Hindlimb muscle (tissue), 1 donor: ENCODE data around the gene MAGED1. TPM values are rescaled to one million over a fixed set of nuclear protein-coding genes. Genes with fewer than 3 reads are reported as not detected.
"Not testable (repeated sequence)": the region's sequence is repeated elsewhere in the genome, so short reads cannot be mapped to it uniquely, and the experiment has no call there.

Experiments
- DNase-seq: peaks from one replicate; pipeline ENCODE4 v3.0.0-alpha.2; 2013
- polyA plus RNA-seq: library from polyadenylated mRNA; unstranded; fragments of 120-200 nt; gene quantifications from one replicate; pipeline ENCODE4 v1.2.1, GENCODE V29; 2013; ENCODE audit not compliant: insufficient read length

The MAGED1 gene
- polyA plus RNA-seq, 1 donor = 279 TPM

DNA sequence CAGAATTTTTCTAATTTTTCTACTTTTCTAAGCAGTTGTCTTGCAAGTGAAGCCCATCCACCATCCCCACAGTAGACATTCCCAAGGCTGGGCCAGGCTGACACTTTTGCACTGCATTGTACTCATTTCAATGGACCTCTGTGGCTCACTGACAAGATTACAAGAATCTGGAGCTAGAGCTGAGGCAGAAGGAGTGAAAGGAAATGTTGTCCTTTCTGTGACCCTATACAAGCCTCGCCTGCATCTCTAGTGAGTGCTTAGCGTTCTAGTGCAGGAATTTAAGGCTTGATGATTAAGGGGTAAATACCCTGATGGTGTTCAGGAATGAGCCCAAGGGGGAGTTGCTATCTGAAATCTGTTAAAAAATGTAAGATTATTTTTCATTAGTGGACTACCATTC is 6.3 kb downstream of the MAGED1 start:
- DNase-seq = no peak

DNA sequence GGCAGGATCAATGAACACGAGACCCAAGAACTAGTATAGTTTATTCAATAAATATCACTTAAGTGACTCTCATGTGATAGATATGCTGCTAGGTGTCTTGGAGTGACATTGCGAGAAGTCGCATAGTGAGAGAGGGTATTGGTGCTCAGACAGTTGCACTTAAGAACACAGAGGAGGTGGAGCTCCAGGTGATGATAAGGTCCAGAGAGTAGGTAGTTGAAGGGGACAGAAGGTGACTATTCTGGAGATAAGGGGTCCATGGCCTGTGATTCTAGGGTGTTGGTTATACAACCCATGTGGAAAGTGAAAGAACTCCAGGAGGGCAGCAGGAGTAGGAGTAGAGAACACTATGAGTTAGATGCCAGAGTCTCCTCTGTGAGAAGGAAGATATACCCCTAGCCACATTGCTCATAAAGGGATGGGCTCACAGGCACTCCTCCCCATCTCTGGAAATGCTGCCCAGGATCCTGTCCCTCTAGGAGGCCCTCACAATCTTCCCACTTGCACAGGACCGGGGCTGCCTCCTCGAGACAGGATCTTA is 9.2 kb downstream of the MAGED1 start:
- no peak for DNase-seq

DNA sequence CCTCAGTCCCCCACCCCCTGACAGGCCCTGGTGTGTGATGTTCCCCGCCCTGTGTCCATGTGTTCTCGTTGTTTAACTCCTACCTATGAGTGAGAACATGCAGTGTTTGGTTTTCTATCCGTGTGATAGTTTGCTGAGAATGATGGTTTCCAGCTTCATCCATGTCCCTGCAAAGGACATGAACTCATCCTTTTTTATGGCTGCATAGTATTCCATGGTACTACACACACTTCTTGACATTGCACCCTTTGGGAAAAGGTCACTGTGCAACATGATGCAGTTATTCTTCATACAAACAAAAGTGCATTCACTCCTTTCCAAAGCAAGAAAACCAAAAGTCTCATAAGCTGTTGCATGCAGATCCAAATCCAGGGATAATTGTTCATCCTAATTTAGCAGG is 11.7 kb downstream of the MAGED1 start:
- not testable (repeated sequence) for DNase-seq

DNA sequence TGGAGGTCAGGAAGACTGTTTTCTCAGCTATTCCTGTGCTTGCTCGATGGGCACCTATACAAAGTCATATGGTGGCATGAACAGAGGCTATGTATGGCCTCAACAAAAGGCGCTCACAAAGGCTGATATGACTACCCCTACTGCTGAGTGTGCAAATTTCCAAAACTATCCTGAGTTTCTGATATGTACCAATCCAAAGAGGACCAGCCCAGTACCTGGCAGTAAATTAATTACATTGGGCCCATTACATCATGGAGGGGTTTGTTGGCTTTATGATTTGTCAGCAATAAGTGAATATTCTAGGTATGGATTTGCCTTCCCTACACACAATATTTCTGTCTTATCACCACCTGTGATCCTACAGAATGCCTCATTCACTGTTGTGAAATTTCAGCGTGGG is 12.3 kb downstream of the MAGED1 start:
- no peak for DNase-seq

DNA sequence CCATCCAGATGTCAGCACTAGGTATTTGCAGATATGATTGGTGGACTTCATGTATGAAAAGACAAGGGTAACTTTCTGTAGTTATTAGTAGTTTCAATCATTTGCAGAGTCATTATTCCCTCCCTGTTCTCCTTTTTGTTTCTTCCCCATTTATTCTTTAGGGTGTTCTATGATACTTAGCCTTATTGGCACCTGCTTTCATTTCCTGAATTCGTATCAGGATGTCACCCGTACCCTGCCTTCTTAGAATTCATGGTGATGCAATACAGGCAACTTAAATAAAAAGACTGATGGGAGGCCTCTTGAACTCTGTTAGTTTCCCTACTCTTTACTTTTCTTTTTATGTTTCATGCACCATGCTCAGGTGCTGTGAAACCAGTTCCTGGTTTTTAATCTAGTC is 24.2 kb downstream of the MAGED1 start:
- no peak for DNase-seq

DNA sequence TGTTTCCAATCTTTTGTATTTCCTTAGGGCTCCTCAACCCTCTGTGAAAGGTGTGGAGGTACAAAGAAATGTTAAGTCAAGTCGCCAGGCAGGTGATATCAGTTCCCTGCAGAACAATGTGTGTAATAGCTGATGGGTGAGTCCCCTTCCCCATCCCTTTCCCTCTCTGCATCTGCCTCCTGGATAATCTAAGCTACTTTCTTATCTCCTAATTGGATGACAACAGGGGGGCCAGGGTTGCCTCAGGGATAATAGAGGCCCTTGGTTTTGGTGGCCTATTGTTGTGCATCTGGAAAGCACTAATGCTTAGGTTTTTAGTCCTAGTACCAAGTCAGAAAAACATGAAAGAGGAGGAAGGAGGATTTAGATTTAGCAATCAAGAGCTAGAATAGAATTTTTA is 29.1 kb downstream of the MAGED1 start:
- no peak for DNase-seq

DNA sequence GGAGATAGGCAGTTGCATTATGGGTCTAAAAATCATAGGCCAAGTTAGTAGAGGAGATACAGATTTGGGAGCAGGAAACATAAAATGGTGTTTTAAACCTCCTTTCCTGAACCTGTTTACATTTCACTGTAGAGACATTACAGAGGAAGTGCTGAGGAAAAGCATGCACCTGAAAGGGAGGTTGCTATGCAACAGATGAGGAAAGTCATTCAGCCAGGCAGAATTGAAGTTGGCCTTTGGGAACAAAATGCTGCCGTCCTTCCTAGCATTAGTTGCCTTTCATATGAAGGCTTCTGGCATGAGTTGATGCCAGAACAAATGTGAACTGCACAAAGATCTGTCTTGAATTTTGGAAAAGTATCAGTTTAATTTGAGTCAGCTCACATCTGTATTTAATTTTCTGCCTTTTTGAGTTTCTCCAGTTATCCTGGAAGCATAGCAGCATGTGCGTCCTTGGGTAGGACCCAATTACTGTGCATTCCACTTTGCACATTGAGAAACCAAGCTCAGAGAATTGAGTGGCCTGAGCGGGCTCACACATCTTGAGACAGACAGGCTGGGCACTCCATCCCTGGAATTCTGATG is 38.2 kb downstream of the MAGED1 start:
- peak; percentile 28 for DNase-seq

Other genes with a start within 250 kb of the MAGED1 start
- gene CENPVL2, start 210.8 kb upstream of the MAGED1 start, polyA plus RNA-seq = not detected
- gene CENPVL1, start 183.1 kb upstream of the MAGED1 start, polyA plus RNA-seq = not detected
- gene GSPT2, start 150.2 kb upstream of the MAGED1 start, polyA plus RNA-seq = 8.6 TPM
- gene MAGED4B, start 175.6 kb downstream of the MAGED1 start, polyA plus RNA-seq = 34.2 TPM